HEK293 (cell line): ENCODE data around the gene MYL6B.

Source experiments
- BCL11B ChIP-seq: fragments of 450-650 bp; formaldehyde crosslinking; IDR thresholded peaks from 2 replicates; pipeline ENCODE4 v1.5.1; 2016; ENCODE audit warnings: low read depth, missing biosample characterization, missing genetic modification characterization
- HOXA7 ChIP-seq: sonication (generic); formaldehyde crosslinking; IDR thresholded peaks from 2 replicates; pipeline ENCODE4 v1.8.1; 2022; ENCODE audit warnings: missing genetic modification reagents, borderline replicate concordance
- KLF8 ChIP-seq: fragments of 450-650 bp; formaldehyde crosslinking; IDR thresholded peaks from 2 replicates; pipeline ENCODE4 v1.5.1; 2016; ENCODE audit warnings: missing biosample characterization, missing genetic modification characterization
- KLF9 ChIP-seq: fragments of 450-650 bp; formaldehyde crosslinking; IDR thresholded peaks from 2 replicates; pipeline ENCODE4 v1.5.1; 2016; ENCODE audit warnings: missing biosample characterization, missing genetic modification characterization, low read depth
- MZF1 ChIP-seq: fragments of 450-650 bp; formaldehyde crosslinking; IDR thresholded peaks from 2 replicates; pipeline ENCODE4 v1.5.1; 2017; ENCODE audit warnings: missing biosample characterization, missing genetic modification characterization, borderline replicate concordance
- RBAK ChIP-seq: fragments of 450-650 bp; formaldehyde crosslinking; IDR thresholded peaks from 2 replicates; pipeline ENCODE4 v1.5.1; 2016; ENCODE audit warnings: missing biosample characterization, missing genetic modification characterization
- YY1 ChIP-seq: fragments of 450-650 bp; formaldehyde crosslinking; IDR thresholded peaks from 2 replicates; pipeline ENCODE4 v1.5.1; 2018; ENCODE audit warnings: missing biosample characterization, missing genetic modification characterization
- ZBTB1 ChIP-seq: fragments of 450-650 bp; formaldehyde crosslinking; IDR thresholded peaks from 2 replicates; pipeline ENCODE4 v1.5.1; 2016; ENCODE audit warnings: missing biosample characterization, missing genetic modification characterization
- ZBTB17 ChIP-seq: fragments of 450-650 bp; formaldehyde crosslinking; IDR thresholded peaks from 2 replicates; pipeline ENCODE4 v1.5.1; 2016; ENCODE audit warnings: missing biosample characterization, missing genetic modification characterization
- ZBTB20 ChIP-seq: fragments of 450-650 bp; formaldehyde crosslinking; IDR thresholded peaks from 2 replicates; pipeline ENCODE4 v1.5.1; 2016; ENCODE audit warnings: missing biosample characterization, missing genetic modification characterization
- ZBTB21 ChIP-seq: fragments of 450-650 bp; formaldehyde crosslinking; IDR thresholded peaks from 2 replicates; pipeline ENCODE4 v1.5.1; 2017; ENCODE audit warnings: missing biosample characterization, missing genetic modification characterization
- ZIC2 ChIP-seq: fragments of 450-650 bp; formaldehyde crosslinking; IDR thresholded peaks from 2 replicates; pipeline ENCODE4 v1.5.1; 2016; ENCODE audit warnings: missing biosample characterization, missing genetic modification characterization
- ZNF133 ChIP-seq: fragments of 450-650 bp; formaldehyde crosslinking; IDR thresholded peaks from 2 replicates; pipeline ENCODE4 v1.5.1; 2016; ENCODE audit warnings: missing biosample characterization, missing genetic modification characterization
- ZNF184 ChIP-seq: fragments of 450-650 bp; IDR thresholded peaks from 2 replicates; pipeline ENCODE4 v1.5.1; 2018; ENCODE audit warnings: missing biosample characterization, mild to moderate bottlenecking, missing genetic modification characterization
- ZNF221 ChIP-seq: fragments of 450-650 bp; formaldehyde crosslinking; IDR thresholded peaks from 2 replicates; pipeline ENCODE4 v1.5.1; 2017; ENCODE audit warnings: missing biosample characterization, missing genetic modification characterization, borderline replicate concordance
- ZNF223 ChIP-seq: fragments of 450-650 bp; formaldehyde crosslinking; IDR thresholded peaks from 2 replicates; pipeline ENCODE4 v1.5.1; 2016; ENCODE audit warnings: missing biosample characterization, missing genetic modification characterization
- ZNF335 ChIP-seq: fragments of 450-650 bp; formaldehyde crosslinking; conservative IDR thresholded peaks from 2 replicates; pipeline ENCODE4 v1.5.1; 2016; ENCODE audit warnings: missing biosample characterization, missing genetic modification characterization
- ZNF48 ChIP-seq: fragments of 450-650 bp; formaldehyde crosslinking; IDR thresholded peaks from 2 replicates; pipeline ENCODE4 v1.5.1; 2016; ENCODE audit warnings: missing biosample characterization, missing genetic modification characterization
- ZNF548 ChIP-seq: fragments of 450-650 bp; formaldehyde crosslinking; IDR thresholded peaks from 2 replicates; pipeline ENCODE4 v1.5.1; 2016; ENCODE audit warnings: missing biosample characterization, missing genetic modification characterization
- ZNF561 ChIP-seq: fragments of 450-650 bp; IDR thresholded peaks from 2 replicates; pipeline ENCODE4 v1.5.1; 2018; ENCODE audit warnings: missing biosample characterization, missing genetic modification characterization, borderline replicate concordance
- ZNF707 ChIP-seq: fragments of 450-650 bp; formaldehyde crosslinking; IDR thresholded peaks from 2 replicates; pipeline ENCODE4 v1.5.1; 2016; ENCODE audit warnings: missing biosample characterization, missing genetic modification characterization
- ZNF768 ChIP-seq: fragments of 450-650 bp; formaldehyde crosslinking; IDR thresholded peaks from 2 replicates; pipeline ENCODE4 v1.5.1; 2018; ENCODE audit warnings: missing biosample characterization, mild to moderate bottlenecking, missing genetic modification characterization
- TF ChIP-seq, protein P1 (sequence below): fragments of 450-650 bp; formaldehyde crosslinking; IDR thresholded peaks from 2 replicates; pipeline ENCODE4 v1.5.1; 2016; ENCODE audit warnings: missing biosample characterization, missing genetic modification characterization, low read depth
- TF ChIP-seq, protein P2 (sequence below): fragments of 450-650 bp; formaldehyde crosslinking; IDR thresholded peaks from 2 replicates; pipeline ENCODE4 v1.5.1; 2016; ENCODE audit warnings: missing biosample characterization, missing genetic modification characterization
- TF ChIP-seq, protein P3 (sequence below): fragments of 450-650 bp; IDR thresholded peaks from 2 replicates; pipeline ENCODE4 v1.5.1; 2018; ENCODE audit warnings: missing biosample characterization, missing genetic modification characterization
- TF ChIP-seq, protein P4 (sequence below): fragments of 450-650 bp; formaldehyde crosslinking; IDR thresholded peaks from 2 replicates; pipeline ENCODE4 v1.5.0; 2017; ENCODE audit warnings: missing biosample characterization, missing genetic modification characterization, borderline replicate concordance
- TF ChIP-seq, protein P5 (sequence below): sonication (generic); formaldehyde crosslinking; IDR thresholded peaks from 2 replicates; pipeline ENCODE4 v1.8.1; 2022; ENCODE audit warnings: mild to moderate bottlenecking, moderate library complexity, missing genetic modification reagents
- TF ChIP-seq, protein P6 (sequence below): fragments of 450-650 bp; formaldehyde crosslinking; IDR thresholded peaks from 2 replicates; pipeline ENCODE4 v1.5.1; 2016; ENCODE audit warnings: missing biosample characterization, missing genetic modification characterization

Gene MYL6B

DNA sequence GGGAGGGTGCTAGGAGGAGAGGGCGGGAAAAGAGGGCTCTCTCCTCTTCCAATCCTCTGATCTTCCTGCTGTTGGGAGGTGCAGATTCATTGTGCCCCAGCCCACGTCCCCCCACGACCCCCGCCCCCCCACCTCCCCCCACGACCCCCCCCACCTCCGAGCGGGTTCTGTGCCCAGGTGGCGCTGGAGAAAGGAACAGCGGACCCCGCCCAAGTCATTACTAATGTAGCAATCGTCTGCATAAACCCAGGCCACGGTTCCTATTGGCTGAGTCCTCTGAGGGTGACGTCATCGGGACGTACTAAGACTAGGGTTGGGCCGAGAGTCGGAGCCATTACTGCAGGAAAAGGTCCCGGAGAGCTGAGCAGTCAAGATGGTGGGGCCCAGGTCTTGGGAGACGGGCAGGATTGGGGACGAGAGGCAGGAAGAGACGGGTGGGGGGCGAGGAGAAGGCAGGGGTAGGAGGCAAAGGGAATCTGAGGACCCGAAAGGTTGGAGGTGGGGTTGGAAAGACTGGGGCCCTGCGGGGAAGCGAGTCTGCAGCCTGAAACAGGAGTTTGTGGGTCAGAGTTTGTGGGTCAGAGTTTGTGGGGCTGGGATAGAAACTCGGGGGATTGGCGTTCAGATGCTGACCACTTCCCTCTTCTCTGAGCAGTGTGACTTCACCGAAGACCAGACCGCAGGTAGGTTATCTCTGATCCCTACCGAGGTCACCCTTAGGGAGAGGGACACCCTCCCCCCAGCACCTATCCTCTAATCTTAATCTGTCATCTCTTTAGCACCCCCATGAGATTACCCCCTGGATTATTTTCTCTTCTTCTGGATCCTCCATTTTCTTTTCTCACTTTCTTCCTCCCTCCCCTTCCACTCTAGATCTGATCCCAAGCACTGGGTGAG lies 5.9 kb downstream of the MYL6B start, which contains the start of gene MYL6 (continued):
- TF ChIP-seq ZBTB17 (tag by site-specific recombination) (peak; percentile 72), ZNF221 (no peak), ZIC2 (tag by site-specific recombination) (no peak), ZNF335 (tag by site-specific recombination) (peak; percentile 67), ZBTB21 (tag by site-specific recombination) (peak; percentile 96), KLF8 (tag by site-specific recombination) (peak; percentile 88), ZNF184 (tag by site-specific recombination) (no peak), KLF9 (peak; percentile 80), ZNF561 (tag by site-specific recombination) (0 out of 2 replicates have a peak, but pooled peaks have one; percentile 0), MZF1 (tag by site-specific recombination) (0 out of 2 replicates have a peak, but pooled peaks have one; percentile 40), ZNF768 (no peak), HOXA7 (CRISPR knock-in tag) (no peak), ZNF223 (tag by site-specific recombination) (no peak; the same call in 1 of the 2 replicates), ZNF548 (tag by site-specific recombination) (no peak), ZNF48 (no peak), ZBTB20 (tag by site-specific recombination) (peak; percentile 32; the same call in 1 of the 2 replicates), ZBTB1 (tag by site-specific recombination) (peak; percentile 82; the same call in 1 of the 2 replicates), BCL11B (tag by site-specific recombination) (peak; percentile 85), ZNF707 (tag by site-specific recombination) (no peak), YY1 (peak; percentile 89), ZNF133 (tag by site-specific recombination) (no peak), RBAK (tag by site-specific recombination) (no peak)
- TF ChIP-seq, protein P1, sequence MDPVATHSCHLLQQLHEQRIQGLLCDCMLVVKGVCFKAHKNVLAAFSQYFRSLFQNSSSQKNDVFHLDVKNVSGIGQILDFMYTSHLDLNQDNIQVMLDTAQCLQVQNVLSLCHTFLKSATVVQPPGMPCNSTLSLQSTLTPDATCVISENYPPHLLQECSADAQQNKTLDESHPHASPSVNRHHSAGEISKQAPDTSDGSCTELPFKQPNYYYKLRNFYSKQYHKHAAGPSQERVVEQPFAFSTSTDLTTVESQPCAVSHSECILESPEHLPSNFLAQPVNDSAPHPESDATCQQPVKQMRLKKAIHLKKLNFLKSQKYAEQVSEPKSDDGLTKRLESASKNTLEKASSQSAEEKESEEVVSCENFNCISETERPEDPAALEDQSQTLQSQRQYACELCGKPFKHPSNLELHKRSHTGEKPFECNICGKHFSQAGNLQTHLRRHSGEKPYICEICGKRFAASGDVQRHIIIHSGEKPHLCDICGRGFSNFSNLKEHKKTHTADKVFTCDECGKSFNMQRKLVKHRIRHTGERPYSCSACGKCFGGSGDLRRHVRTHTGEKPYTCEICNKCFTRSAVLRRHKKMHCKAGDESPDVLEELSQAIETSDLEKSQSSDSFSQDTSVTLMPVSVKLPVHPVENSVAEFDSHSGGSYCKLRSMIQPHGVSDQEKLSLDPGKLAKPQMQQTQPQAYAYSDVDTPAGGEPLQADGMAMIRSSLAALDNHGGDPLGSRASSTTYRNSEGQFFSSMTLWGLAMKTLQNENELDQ: no peak
- TF ChIP-seq, protein P2, sequence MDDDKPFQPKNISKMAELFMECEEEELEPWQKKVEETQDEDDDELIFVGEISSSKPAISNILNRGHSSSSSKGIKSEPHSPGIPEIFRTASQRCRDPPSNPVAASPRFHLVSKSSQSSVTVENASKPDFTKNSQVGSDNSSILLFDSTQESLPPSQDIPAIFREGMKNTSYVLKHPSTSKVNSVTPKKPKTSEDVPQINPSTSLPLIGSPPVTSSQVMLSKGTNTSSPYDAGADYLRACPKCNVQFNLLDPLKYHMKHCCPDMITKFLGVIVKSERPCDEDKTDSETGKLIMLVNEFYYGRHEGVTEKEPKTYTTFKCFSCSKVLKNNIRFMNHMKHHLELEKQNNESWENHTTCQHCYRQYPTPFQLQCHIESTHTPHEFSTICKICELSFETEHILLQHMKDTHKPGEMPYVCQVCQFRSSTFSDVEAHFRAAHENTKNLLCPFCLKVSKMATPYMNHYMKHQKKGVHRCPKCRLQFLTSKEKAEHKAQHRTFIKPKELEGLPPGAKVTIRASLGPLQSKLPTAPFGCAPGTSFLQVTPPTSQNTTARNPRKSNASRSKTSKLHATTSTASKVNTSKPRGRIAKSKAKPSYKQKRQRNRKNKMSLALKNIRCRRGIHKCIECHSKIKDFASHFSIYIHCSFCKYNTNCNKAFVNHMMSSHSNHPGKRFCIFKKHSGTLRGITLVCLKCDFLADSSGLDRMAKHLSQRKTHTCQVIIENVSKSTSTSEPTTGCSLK: no peak
- TF ChIP-seq, protein P3, sequence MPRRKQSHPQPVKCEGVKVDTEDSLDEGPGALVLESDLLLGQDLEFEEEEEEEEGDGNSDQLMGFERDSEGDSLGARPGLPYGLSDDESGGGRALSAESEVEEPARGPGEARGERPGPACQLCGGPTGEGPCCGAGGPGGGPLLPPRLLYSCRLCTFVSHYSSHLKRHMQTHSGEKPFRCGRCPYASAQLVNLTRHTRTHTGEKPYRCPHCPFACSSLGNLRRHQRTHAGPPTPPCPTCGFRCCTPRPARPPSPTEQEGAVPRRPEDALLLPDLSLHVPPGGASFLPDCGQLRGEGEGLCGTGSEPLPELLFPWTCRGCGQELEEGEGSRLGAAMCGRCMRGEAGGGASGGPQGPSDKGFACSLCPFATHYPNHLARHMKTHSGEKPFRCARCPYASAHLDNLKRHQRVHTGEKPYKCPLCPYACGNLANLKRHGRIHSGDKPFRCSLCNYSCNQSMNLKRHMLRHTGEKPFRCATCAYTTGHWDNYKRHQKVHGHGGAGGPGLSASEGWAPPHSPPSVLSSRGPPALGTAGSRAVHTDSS: no peak; the same call in 1 of the 2 replicates
- TF ChIP-seq, protein P4, sequence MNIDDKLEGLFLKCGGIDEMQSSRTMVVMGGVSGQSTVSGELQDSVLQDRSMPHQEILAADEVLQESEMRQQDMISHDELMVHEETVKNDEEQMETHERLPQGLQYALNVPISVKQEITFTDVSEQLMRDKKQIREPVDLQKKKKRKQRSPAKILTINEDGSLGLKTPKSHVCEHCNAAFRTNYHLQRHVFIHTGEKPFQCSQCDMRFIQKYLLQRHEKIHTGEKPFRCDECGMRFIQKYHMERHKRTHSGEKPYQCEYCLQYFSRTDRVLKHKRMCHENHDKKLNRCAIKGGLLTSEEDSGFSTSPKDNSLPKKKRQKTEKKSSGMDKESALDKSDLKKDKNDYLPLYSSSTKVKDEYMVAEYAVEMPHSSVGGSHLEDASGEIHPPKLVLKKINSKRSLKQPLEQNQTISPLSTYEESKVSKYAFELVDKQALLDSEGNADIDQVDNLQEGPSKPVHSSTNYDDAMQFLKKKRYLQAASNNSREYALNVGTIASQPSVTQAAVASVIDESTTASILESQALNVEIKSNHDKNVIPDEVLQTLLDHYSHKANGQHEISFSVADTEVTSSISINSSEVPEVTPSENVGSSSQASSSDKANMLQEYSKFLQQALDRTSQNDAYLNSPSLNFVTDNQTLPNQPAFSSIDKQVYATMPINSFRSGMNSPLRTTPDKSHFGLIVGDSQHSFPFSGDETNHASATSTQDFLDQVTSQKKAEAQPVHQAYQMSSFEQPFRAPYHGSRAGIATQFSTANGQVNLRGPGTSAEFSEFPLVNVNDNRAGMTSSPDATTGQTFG (tag by site-specific recombination): peak; percentile 79; the same call in 1 of the 2 replicates
- TF ChIP-seq, protein P5, sequence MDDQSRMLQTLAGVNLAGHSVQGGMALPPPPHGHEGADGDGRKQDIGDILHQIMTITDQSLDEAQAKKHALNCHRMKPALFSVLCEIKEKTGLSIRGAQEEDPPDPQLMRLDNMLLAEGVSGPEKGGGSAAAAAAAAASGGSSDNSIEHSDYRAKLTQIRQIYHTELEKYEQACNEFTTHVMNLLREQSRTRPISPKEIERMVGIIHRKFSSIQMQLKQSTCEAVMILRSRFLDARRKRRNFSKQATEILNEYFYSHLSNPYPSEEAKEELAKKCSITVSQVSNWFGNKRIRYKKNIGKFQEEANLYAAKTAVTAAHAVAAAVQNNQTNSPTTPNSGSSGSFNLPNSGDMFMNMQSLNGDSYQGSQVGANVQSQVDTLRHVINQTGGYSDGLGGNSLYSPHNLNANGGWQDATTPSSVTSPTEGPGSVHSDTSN (CRISPR knock-in tag): no peak
- TF ChIP-seq, protein P6, sequence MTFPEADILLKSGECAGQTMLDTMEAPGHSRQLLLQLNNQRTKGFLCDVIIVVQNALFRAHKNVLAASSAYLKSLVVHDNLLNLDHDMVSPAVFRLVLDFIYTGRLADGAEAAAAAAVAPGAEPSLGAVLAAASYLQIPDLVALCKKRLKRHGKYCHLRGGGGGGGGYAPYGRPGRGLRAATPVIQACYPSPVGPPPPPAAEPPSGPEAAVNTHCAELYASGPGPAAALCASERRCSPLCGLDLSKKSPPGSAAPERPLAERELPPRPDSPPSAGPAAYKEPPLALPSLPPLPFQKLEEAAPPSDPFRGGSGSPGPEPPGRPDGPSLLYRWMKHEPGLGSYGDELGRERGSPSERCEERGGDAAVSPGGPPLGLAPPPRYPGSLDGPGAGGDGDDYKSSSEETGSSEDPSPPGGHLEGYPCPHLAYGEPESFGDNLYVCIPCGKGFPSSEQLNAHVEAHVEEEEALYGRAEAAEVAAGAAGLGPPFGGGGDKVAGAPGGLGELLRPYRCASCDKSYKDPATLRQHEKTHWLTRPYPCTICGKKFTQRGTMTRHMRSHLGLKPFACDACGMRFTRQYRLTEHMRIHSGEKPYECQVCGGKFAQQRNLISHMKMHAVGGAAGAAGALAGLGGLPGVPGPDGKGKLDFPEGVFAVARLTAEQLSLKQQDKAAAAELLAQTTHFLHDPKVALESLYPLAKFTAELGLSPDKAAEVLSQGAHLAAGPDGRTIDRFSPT (tag by site-specific recombination): no peak
